Measurements from ENCODE around the gene SLC25A40.
"Not testable (repeated sequence)": the region's sequence is repeated elsewhere in the genome, so short reads cannot be mapped to it uniquely, and the experiment has no call there.

Gene SLC25A40, protein sequence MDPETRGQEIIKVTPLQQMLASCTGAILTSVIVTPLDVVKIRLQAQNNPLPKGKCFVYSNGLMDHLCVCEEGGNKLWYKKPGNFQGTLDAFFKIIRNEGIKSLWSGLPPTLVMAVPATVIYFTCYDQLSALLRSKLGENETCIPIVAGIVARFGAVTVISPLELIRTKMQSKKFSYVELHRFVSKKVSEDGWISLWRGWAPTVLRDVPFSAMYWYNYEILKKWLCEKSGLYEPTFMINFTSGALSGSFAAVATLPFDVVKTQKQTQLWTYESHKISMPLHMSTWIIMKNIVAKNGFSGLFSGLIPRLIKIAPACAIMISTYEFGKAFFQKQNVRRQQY

DNA sequence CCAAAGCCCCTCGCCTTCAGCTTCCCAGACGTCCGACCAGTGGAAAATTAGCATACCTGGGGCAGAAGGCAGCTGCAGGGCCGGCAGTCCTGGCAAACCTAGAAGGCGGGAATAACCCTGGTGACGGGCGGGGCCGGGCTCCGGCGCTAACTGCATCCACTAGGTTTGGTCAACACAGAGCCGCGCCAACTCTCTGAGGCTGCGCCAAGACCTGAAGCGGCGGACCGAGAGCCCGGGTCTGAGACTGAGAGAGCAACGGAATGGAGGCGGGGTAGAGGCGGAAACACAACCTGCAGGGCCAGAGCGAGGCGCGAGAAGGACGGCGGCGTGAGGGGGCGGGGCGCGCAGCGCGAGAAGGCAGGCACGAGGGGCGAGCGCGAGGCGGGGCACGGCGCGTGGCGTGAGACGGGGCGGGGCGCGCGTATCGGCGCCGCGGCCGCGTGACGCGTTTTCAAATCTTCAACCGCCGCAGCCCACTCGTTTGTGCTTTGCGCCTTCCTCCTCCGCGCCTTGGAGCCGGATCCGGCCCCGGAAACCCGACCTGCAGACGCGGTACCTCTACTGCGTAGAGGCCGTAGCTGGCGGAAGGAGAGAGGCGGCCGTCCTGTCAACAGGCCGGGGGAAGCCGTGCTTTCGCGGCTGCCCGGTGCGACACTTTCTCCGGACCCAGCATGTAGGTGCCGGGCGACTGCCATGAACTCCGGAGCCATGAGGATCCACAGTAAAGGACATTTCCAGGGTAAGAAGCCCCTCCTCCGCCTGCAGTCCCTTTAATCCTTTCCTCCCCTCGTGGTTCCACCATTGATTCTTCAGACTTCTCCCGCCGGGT, at the start of gene SLC25A40, which contains the start of gene DBF4:
Gene SLC25A40, minus strand, starts transcription at position 321 of the 829 bp plus-strand sequence. CDS start 17,633 bp downstream, outside the sequence.
Gene DBF4, plus strand, starts transcription at position 454 of the 829 bp plus-strand sequence. Its CDS starts 240 bp downstream, at position 694.
- peak within 1 kb of the TSS; percentile 90 for H3K9ac ChIP-seq (ENCODE audit: low read length)
- H3K4me3 ChIP-seq (ENCODE audit: low read length) = peak within 1 kb of the TSS; percentile 95
- peaks cover 8% of the 10 kb centered on the region for H3K4me1 ChIP-seq (ENCODE audit: control insufficient read depth, insufficient read depth, low read length)
- peak within 1 kb of the TSS; percentile 85 for H3K27ac ChIP-seq (ENCODE audit: low read depth, low read length)
- H3K27me3 ChIP-seq (ENCODE audit: control insufficient read depth, insufficient read depth, low read length) = no peaks in the 10 kb centered on the region
- H3K36me3 ChIP-seq (ENCODE audit: control insufficient read depth, insufficient read depth, low read length) = no peaks in the 10 kb centered on the region

DNA sequence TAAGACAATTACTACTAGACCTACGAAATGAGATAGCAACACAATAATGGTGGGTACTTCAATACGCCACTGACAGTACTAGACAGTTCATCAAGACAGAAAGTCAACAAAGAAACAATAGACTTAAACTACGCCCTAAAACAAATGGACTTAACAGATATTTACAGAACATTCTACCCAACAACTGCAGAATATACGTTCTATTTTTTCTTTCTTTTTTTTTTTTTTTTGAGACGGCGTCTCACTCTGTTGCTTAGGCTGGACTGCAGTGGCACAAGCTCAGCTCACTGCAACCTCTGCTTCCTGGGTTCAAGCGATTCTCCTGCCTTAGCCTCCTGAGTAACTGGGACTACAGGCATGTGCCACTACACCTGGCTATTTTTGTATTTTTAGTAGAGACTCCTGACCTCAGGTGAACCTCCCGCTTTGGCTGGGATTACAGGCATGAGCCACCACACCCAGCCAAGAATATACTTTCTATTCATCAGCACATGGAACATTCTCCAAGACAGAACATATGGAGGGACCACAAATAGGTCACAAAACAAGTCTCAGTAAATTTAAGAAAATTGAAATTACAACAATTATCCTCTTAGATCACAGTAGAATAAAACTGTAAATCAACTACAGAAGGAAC, 46.7 kb upstream of the SLC25A40 start:
- H3K4me1 ChIP-seq (ENCODE audit: control insufficient read depth, insufficient read depth, low read length) = not testable (repeated sequence)

DNA sequence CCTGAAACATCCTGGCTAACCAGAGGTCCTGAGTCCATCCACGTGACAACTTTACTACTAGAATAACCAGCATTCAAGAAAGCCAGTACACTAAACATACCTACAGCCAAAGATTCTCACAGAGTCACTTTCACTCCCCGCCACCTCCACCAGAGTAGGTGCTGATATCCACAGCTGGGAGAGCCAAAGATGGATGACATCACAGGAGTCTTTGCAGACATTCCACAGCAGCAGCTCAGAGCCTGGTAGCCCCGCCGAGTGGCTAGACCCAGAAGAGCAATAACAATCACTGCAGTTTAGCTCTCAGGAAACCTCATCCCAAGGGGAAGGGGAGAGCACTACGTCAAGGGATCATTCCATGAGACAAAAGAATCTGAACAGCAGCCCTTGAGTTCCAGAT, 44.4 kb upstream of the SLC25A40 start:
- Histone ChIP-seq H3K4me3 (ENCODE audit: low read length) (no peak overlapping the region), H3K4me1 (ENCODE audit: control insufficient read depth, insufficient read depth, low read length) (no peaks in the 10 kb centered on the region), H3K36me3 (ENCODE audit: control insufficient read depth, insufficient read depth, low read length) (no peaks in the 10 kb centered on the region), H3K9ac (ENCODE audit: low read length) (no peak overlapping the region), H3K27me3 (ENCODE audit: control insufficient read depth, insufficient read depth, low read length) (no peaks in the 10 kb centered on the region), H3K27ac (ENCODE audit: low read depth, low read length) (no peak overlapping the region)

More for the DNA sequence above, 46.7 kb upstream of the SLC25A40 start:
- H3K27me3 ChIP-seq (ENCODE audit: control insufficient read depth, insufficient read depth, low read length); H3K4me3 ChIP-seq (ENCODE audit: low read length); H3K36me3 ChIP-seq (ENCODE audit: control insufficient read depth, insufficient read depth, low read length); H3K9ac ChIP-seq (ENCODE audit: low read length); H3K27ac ChIP-seq (ENCODE audit: low read depth, low read length): not testable (repeated sequence)

DNA sequence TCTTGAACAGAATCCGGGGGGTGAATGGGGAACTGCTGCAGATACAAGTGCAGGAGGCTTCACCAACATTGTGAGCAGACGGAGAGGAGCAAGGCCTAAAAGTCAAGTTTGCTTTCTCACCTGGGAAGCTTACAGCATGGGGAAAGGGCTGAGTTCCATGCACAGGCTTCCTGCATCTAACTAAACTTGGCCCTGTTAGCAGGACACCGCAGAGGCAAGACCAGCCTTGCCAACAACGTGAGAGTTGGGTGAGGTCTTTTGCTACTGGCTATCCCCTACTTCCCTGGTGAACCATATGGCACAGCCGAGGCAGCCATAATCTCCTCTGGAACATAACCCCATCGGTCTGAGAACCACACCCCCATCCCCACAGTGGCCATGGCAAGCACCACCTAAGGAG, 43.7 kb upstream of the SLC25A40 start:
- H3K27ac ChIP-seq (ENCODE audit: low read depth, low read length) = no peak overlapping the region
- no peaks in the 10 kb centered on the region for H3K36me3 ChIP-seq (ENCODE audit: control insufficient read depth, insufficient read depth, low read length)
- no peak overlapping the region for H3K4me3 ChIP-seq (ENCODE audit: low read length)
- H3K9ac ChIP-seq (ENCODE audit: low read length) = no peak overlapping the region
- H3K4me1 ChIP-seq (ENCODE audit: control insufficient read depth, insufficient read depth, low read length) = no peaks in the 10 kb centered on the region
- H3K27me3 ChIP-seq (ENCODE audit: control insufficient read depth, insufficient read depth, low read length) = no peaks in the 10 kb centered on the region

DNA sequence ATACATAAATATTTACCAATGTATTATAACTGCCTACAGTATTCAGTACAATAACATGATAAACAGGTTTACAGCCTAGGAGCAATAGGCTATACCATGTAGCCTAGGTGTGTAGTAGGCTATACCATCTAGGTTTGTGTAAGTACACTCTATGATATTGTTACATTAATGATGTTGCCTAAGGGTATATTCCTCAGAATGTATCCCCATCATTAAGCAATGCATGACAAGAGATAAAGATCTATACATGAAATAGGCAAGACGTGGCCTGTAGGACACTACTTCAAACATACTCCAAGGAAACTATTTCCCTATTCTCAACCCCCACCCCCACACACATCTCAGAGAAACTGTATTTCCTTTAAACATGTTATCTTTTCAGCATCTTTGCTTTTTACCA, 42.6 kb upstream of the SLC25A40 start:
- Histone ChIP-seq H3K27ac (ENCODE audit: low read depth, low read length) (no peak overlapping the region), H3K4me1 (ENCODE audit: control insufficient read depth, insufficient read depth, low read length) (no peaks in the 10 kb centered on the region), H3K4me3 (ENCODE audit: low read length) (no peak overlapping the region), H3K27me3 (ENCODE audit: control insufficient read depth, insufficient read depth, low read length) (no peaks in the 10 kb centered on the region), H3K9ac (ENCODE audit: low read length) (no peak overlapping the region), H3K36me3 (ENCODE audit: control insufficient read depth, insufficient read depth, low read length) (no peaks in the 10 kb centered on the region)

DNA sequence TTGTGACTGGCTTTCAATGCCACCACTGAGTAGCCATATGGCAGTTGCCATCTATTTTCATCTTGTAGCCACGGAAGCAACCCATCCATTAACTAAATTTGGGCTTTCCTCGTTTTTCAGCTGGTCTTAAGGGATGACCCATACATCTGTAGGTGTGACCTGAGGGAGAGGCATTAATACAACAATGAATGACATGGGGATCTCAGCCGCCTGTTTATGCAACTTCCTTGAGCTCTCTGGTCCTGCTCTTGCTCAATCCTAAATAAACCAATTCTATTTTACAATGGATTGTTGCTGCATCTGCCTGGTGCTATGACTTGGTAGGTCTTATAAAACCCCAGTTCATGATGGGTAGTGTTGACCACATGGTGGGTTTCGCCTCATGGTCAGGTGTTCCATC, 36.0 kb upstream of the SLC25A40 start:
- H3K27ac ChIP-seq (ENCODE audit: low read depth, low read length) = no peak overlapping the region
- no peak overlapping the region for H3K4me3 ChIP-seq (ENCODE audit: low read length)
- no peaks in the 10 kb centered on the region for H3K27me3 ChIP-seq (ENCODE audit: control insufficient read depth, insufficient read depth, low read length)
- no peaks in the 10 kb centered on the region for H3K36me3 ChIP-seq (ENCODE audit: control insufficient read depth, insufficient read depth, low read length)
- no peaks in the 10 kb centered on the region for H3K4me1 ChIP-seq (ENCODE audit: control insufficient read depth, insufficient read depth, low read length)
- H3K9ac ChIP-seq (ENCODE audit: low read length) = no peak overlapping the region

DNA sequence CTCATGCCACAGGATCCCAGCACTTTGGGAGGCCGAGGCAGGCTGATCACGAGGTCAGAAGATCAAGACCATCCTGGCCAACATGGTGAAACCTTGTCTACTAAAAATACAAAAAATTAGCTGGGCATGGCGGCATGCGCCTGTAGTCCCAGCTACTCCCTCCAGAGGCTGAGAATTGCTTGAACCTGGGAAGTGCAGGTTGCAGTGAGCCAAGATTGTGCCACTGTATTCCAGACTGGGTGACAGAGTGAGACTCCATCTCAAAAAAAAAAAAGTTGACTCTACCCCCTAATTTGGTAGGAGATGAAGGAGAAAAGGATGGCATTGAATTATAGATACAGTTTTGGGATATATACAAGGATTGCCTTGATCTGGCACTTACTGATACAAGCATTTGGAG, 32.7 kb upstream of the SLC25A40 start:
- H3K4me3 ChIP-seq (ENCODE audit: low read length) = not testable (repeated sequence)

DNA sequence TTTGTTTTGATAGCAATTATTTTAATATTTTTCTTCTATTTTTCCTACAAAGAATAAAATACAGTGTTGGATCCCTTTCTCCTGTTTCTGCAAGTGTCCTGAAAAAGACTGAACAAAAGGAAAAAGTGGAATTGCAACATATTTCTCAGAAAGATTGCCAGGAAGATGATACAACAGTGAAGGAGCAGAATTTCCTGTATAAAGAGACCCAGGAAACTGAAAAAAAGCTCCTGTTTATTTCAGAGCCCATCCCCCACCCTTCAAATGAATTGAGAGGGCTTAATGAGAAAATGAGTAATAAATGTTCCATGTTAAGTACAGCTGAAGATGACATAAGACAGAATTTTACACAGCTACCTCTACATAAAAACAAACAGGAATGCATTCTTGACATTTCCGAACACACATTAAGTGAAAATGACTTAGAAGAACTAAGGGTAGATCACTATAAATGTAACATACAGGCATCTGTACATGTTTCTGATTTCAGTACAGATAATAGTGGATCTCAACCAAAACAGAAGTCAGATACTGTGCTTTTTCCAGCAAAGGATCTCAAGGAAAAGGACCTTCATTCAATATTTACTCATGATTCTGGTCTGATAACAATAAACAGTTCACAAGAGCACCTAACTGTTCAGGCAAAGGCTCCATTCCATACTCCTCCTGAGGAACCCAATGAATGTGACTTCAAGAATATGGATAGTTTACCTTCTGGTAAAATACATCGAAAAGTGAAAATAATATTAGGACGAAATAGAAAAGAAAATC, 31.2 kb upstream of the SLC25A40 start:
- H3K4me1 ChIP-seq (ENCODE audit: control insufficient read depth, insufficient read depth, low read length); H3K9ac ChIP-seq (ENCODE audit: low read length); H3K4me3 ChIP-seq (ENCODE audit: low read length); H3K27me3 ChIP-seq (ENCODE audit: control insufficient read depth, insufficient read depth, low read length); H3K36me3 ChIP-seq (ENCODE audit: control insufficient read depth, insufficient read depth, low read length); H3K27ac ChIP-seq (ENCODE audit: low read depth, low read length): not testable (repeated sequence)

More for the DNA sequence above, 32.7 kb upstream of the SLC25A40 start:
- not testable (repeated sequence) for H3K36me3 ChIP-seq (ENCODE audit: control insufficient read depth, insufficient read depth, low read length); H3K9ac ChIP-seq (ENCODE audit: low read length); H3K27ac ChIP-seq (ENCODE audit: low read depth, low read length); H3K4me1 ChIP-seq (ENCODE audit: control insufficient read depth, insufficient read depth, low read length); H3K27me3 ChIP-seq (ENCODE audit: control insufficient read depth, insufficient read depth, low read length)

DNA sequence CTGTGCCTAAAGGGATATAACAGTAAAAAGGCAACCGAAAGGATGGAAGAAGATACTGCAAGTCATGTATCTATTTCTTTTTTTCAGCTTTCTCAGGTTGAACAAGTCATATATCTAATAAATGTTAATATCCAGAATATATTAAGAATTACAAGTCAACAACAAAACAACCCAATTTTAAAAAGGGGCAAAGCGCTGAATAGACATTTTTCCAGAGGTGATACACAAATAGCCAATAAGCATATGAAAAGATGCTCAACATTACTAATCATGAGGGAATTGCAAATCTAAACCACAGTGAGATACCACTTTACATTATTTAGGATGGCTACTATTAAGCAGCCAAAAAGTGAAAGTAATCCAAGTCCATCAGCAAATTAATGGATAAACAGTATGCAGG, 23.1 kb upstream of the SLC25A40 start:
- no peaks in the 10 kb centered on the region for H3K4me1 ChIP-seq (ENCODE audit: control insufficient read depth, insufficient read depth, low read length)
- H3K9ac ChIP-seq (ENCODE audit: low read length) = no peak overlapping the region
- no peaks in the 10 kb centered on the region for H3K36me3 ChIP-seq (ENCODE audit: control insufficient read depth, insufficient read depth, low read length)
- no peak overlapping the region for H3K27ac ChIP-seq (ENCODE audit: low read depth, low read length)
- H3K4me3 ChIP-seq (ENCODE audit: low read length) = no peak overlapping the region
- H3K27me3 ChIP-seq (ENCODE audit: control insufficient read depth, insufficient read depth, low read length) = no peaks in the 10 kb centered on the region

DNA sequence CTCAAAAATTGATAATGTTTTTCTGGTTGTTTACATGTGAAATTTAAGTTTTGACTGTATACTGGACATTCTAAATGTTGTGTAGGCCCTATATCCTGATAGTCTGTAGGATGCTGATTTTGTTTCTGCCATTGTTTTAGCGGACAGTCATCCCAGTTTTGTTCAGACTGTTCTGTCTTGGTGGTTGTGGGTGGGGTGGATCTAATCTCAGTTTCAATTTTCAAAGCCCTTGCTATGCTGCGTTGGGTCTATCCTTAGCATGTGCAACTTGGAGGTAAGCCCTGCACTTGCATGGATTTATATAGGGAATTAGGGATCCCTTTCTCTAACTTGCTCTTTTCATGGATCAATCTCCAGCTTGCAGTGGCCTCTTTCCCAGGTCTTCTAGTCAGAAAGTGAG, 19.2 kb upstream of the SLC25A40 start:
- no peaks in the 10 kb centered on the region for H3K4me1 ChIP-seq (ENCODE audit: control insufficient read depth, insufficient read depth, low read length)
- H3K27ac ChIP-seq (ENCODE audit: low read depth, low read length) = no peak overlapping the region
- H3K4me3 ChIP-seq (ENCODE audit: low read length) = no peak overlapping the region
- H3K9ac ChIP-seq (ENCODE audit: low read length) = no peak overlapping the region
- no peaks in the 10 kb centered on the region for H3K27me3 ChIP-seq (ENCODE audit: control insufficient read depth, insufficient read depth, low read length)
- no peaks in the 10 kb centered on the region for H3K36me3 ChIP-seq (ENCODE audit: control insufficient read depth, insufficient read depth, low read length)

DNA sequence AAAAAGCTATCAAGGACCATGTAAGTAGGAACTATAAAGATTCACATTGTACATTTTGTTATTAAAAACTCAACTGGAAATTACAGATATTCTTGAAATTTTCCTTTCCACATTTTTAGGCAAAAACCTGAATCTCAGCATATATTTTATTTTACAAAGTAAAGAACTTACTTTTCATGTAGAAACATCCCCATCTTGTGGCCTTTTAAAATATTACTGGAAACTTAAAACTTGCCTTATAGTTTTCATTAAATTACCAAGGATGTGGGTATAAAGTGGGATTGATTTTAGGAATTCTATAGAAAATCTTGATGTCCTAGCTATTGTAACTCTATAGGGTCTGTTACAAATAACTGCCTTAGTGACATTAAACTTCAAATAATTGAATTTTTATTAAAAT, 10.7 kb upstream of the SLC25A40 start:
- H3K4me3 ChIP-seq (ENCODE audit: low read length) = no peak overlapping the region

DNA sequence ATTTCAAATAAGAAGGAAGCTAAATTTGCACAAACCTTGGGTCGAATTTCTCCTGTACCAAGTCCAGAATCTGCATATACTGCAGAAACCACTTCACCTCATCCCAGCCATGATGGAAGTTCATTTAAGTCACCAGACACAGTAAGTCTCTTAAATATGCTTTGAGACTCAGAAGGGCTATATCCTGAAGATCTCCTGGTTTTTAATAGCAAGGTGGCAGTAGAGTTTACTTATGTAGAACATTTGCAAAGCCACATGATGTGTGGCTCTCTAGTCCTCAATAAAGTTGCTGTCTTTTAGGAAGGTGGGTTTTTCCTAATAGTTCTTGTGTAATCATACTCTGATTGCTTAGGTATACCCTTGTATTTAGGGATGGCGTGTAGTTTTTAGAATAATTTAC, 8.9 kb upstream of the SLC25A40 start:
- H3K9ac ChIP-seq (ENCODE audit: low read length) = no peak overlapping the region
- no peaks in the 10 kb centered on the region for H3K27me3 ChIP-seq (ENCODE audit: control insufficient read depth, insufficient read depth, low read length)
- H3K27ac ChIP-seq (ENCODE audit: low read depth, low read length) = no peak overlapping the region
- peaks cover 4% of the 10 kb centered on the region for H3K36me3 ChIP-seq (ENCODE audit: control insufficient read depth, insufficient read depth, low read length)
- no peak overlapping the region for H3K4me3 ChIP-seq (ENCODE audit: low read length)
- H3K4me1 ChIP-seq (ENCODE audit: control insufficient read depth, insufficient read depth, low read length) = no peaks in the 10 kb centered on the region

More for the DNA sequence above, 10.7 kb upstream of the SLC25A40 start:
- no peaks in the 10 kb centered on the region for H3K27me3 ChIP-seq (ENCODE audit: control insufficient read depth, insufficient read depth, low read length)
- H3K36me3 ChIP-seq (ENCODE audit: control insufficient read depth, insufficient read depth, low read length) = peaks cover 4% of the 10 kb centered on the region
- H3K4me1 ChIP-seq (ENCODE audit: control insufficient read depth, insufficient read depth, low read length) = no peaks in the 10 kb centered on the region
- H3K9ac ChIP-seq (ENCODE audit: low read length) = no peak overlapping the region
- H3K27ac ChIP-seq (ENCODE audit: low read depth, low read length) = no peak overlapping the region
